Measurements from ENCODE around the gene SIRPA.

The SIRPA gene

DNA sequence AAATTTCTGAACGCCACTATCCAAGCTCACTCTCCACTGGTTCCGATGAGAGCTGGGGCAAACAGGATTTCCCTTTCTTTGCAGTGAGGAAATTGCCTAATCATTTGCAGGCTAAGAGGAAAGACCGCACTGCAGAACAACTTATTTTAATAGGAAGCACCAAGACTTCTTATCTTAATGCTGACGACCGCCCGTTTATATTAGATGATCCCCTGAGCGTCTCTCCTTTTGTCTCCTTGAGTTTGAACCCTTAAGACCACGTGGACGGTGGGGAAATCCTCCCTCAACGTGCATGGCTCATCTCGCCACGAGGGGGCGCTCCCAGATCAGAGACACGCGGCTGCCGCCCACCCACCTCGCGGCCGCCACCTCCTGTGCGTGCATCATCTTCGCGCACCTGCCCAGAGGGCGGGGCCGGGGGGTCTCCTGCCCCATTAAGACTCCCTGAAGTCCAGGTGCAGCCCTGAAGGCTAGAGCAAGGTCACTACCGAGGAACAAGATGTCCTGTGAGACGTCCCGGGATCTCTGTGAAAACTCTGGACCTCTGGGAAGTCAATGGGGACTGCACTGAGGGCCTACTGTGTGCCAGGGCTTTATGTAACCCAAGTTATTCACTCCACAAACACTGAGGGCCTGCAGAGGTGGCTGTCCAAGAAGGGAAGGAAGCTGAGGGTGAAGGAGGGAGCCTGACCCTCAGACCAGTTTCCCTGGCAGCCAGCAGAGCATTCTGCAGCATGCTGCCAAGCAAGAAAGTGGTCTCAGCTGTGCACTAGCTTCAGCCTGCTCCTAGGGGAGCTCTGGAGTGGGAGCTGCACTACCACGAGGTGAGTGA, 70.5 kb downstream of the SIRPA start:
- no peak overlapping the region for H3K4me2 ChIP-seq (ENCODE audit: low read length)
- no peaks in the 10 kb centered on the region for H3K27me3 ChIP-seq (ENCODE audit: control insufficient read depth, insufficient read depth, low read length)
- peak overlapping the region; percentile 17 for H2AFZ ChIP-seq
- no peak overlapping the region for H3K9ac ChIP-seq
- no peak overlapping the region for H3K4me3 ChIP-seq (ENCODE audit: low read depth, low read length)
- H3K27ac ChIP-seq: no peak overlapping the region
- no peaks in the 10 kb centered on the region for H3K9me3 ChIP-seq (ENCODE audit: control insufficient read depth, low read length)
- H3K4me1 ChIP-seq: no peaks in the 10 kb centered on the region
- no peaks in the 10 kb centered on the region for H3K79me2 ChIP-seq
- TF ChIP-seq, protein P1, sequence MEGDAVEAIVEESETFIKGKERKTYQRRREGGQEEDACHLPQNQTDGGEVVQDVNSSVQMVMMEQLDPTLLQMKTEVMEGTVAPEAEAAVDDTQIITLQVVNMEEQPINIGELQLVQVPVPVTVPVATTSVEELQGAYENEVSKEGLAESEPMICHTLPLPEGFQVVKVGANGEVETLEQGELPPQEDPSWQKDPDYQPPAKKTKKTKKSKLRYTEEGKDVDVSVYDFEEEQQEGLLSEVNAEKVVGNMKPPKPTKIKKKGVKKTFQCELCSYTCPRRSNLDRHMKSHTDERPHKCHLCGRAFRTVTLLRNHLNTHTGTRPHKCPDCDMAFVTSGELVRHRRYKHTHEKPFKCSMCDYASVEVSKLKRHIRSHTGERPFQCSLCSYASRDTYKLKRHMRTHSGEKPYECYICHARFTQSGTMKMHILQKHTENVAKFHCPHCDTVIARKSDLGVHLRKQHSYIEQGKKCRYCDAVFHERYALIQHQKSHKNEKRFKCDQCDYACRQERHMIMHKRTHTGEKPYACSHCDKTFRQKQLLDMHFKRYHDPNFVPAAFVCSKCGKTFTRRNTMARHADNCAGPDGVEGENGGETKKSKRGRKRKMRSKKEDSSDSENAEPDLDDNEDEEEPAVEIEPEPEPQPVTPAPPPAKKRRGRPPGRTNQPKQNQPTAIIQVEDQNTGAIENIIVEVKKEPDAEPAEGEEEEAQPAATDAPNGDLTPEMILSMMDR (IDR thresholded peaks at IDR 0.05): peak; percentile 89
- no peaks in the 10 kb centered on the region for H3K36me3 ChIP-seq (ENCODE audit: control insufficient read depth, insufficient read depth, low read length)

DNA sequence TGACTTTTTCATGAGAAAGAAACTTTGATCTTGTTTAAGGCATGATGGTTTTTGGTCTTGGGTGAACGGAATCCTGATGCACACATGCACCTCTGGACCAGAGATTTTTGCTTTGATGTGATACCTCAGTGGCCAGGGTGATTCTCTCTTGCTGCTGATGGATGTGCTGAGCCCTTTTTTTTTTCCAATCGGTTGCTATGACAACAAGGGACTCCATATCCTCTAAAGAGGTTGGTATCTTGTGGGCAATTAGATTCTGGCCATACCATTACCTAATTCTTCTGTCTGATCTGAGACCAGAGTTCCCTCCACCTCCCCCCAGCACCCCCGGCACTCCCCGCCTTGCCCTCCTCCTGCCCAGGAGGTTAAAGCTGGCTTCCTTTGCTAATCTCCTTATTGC, 73.8 kb downstream of the SIRPA start:
- Histone ChIP-seq H3K79me2 (no peaks in the 10 kb centered on the region), H2AFZ (no peak overlapping the region), H3K36me3 (ENCODE audit: control insufficient read depth, insufficient read depth, low read length) (no peaks in the 10 kb centered on the region), H3K27ac (no peak overlapping the region), H3K4me1 (no peaks in the 10 kb centered on the region), H3K9ac (no peak overlapping the region), H3K9me3 (ENCODE audit: control insufficient read depth, low read length) (no peaks in the 10 kb centered on the region), H3K4me3 (ENCODE audit: low read depth, low read length) (no peak overlapping the region), H3K4me2 (ENCODE audit: low read length) (no peak overlapping the region), H3K27me3 (ENCODE audit: control insufficient read depth, insufficient read depth, low read length) (no peaks in the 10 kb centered on the region)
- TF ChIP-seq, protein P1 (IDR thresholded peaks at IDR 0.05): no peak

DNA sequence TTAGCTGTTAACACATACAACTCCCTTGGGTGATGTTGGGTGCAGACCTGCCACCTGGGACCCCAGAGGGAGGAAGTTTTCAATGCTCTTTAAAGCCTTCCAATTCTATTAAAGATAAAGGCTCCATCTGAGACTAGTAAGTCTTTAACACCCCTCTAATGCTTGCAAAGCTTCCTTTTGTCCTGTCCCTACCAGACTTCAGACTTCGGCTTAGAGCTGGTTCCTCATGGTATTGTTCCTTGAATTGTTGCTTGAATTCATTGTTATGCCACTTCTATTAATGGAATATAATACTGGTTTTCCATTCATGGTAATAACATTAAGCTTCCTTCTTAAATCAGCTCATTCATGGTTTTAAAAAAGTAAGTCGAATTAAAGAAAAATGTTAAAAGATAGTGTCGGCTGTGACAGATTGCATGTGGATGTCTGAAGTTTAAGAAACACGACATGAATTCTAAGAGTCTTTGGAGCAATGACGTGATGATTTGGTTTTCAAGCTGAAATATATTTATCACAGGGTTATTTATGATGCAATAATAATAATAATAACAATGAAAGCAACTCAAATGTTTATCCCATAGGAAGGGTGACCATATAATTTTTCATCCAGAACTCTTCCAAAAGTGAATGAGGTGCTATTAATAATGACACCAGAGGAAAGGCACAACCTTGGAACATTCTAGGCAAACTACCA, 76.8 kb downstream of the SIRPA start:
- no peak overlapping the region for H3K27ac ChIP-seq
- no peaks in the 10 kb centered on the region for H3K9me3 ChIP-seq (ENCODE audit: control insufficient read depth, low read length)
- no peaks in the 10 kb centered on the region for H3K27me3 ChIP-seq (ENCODE audit: control insufficient read depth, insufficient read depth, low read length)
- no peaks in the 10 kb centered on the region for H3K36me3 ChIP-seq (ENCODE audit: control insufficient read depth, insufficient read depth, low read length)
- TF ChIP-seq, protein P1 (IDR thresholded peaks at IDR 0.05): no peak
- H3K4me2 ChIP-seq (ENCODE audit: low read length): no peak overlapping the region
- no peak overlapping the region for H3K4me3 ChIP-seq (ENCODE audit: low read depth, low read length)
- no peak overlapping the region for H3K9ac ChIP-seq
- no peaks in the 10 kb centered on the region for H3K79me2 ChIP-seq
- no peak overlapping the region for H2AFZ ChIP-seq
- H3K4me1 ChIP-seq: no peaks in the 10 kb centered on the region

DNA sequence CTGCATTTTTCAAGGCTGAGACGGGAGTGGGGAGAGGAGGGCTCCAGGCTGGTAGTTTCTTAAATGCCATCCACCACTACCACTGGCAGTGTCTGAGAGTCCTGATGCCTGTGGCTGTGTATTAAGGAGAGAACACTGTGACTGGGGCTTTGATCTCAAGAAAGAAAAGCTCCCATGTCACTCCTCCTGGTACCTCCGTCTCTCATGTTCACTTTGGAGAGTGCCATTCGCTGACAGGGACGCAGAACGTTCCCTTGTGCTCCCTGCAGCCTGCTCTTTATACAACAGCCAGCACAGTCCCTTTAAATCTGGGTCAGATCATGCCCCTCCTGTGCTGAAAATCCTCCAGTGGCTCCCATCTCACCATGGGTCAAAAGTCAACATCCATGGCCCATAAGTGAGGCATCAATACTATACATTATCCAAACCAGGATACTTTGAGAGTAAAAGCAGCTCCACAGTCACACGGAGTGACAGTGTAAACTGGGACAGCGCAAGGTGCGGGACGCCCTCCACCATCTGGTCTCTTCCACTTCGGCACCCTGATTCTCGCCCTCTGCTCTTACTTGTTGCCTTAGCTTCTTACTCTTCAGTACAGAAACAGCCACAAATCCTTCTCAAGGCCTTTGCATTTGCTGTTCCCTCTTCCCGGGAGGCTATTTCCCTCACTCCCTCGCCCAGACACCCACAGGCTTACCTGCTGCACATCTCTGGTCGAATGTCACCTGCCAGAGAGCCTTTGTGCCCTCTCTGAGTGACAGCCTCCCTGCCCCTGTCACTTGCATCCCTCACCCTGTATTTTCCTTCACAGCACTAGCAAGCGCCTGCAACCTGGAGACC, 78.6 kb downstream of the SIRPA start:
- Histone ChIP-seq H3K9me3 (ENCODE audit: control insufficient read depth, low read length) (no peaks in the 10 kb centered on the region), H3K27ac (no peak overlapping the region), H3K9ac (no peak overlapping the region), H2AFZ (no peak overlapping the region), H3K4me1 (no peaks in the 10 kb centered on the region), H3K27me3 (ENCODE audit: control insufficient read depth, insufficient read depth, low read length) (no peaks in the 10 kb centered on the region), H3K36me3 (ENCODE audit: control insufficient read depth, insufficient read depth, low read length) (no peaks in the 10 kb centered on the region), H3K4me3 (ENCODE audit: low read depth, low read length) (no peak overlapping the region), H3K4me2 (ENCODE audit: low read length) (no peak overlapping the region), H3K79me2 (no peaks in the 10 kb centered on the region)
- TF ChIP-seq, protein P1 (IDR thresholded peaks at IDR 0.05): no peak

Measured in parathyroid adenoma (tissue), 2 donors.